Activated CD8-positive, alpha-beta memory T cell treated with anti-CD3 and anti-CD28 coated beads, Interleukin-2, amount 50 U/mL, for 1 hour (primary cell): ENCODE results near the gene FAM209A.
"Not testable (repeated sequence)": the region's sequence is repeated elsewhere in the genome, so short reads cannot be mapped to it uniquely, and the experiment has no call there.

Source experiments
- DNase-seq: peaks from one replicate; pipeline ENCODE4 v3.0.0-alpha.2; 2020; ENCODE audit errors: extremely low read depth

The FAM209A gene

GRCh38 chr20:56540415-56540814, 15.9 kb downstream of the FAM209A start:
- DNase-seq = no peak

- DNase-seq = no peak
These were observed 18.0 kb downstream of the FAM209A start for GRCh38 chr20:56542489-56543030.

- no peak for DNase-seq
These were observed 27.0 kb downstream of the FAM209A start for GRCh38 chr20:56551571-56551970.

- DNase-seq = no peak
These were observed 28.5 kb downstream of the FAM209A start for GRCh38 chr20:56552911-56553629.

- no peak for DNase-seq
These were observed 30.3 kb downstream of the FAM209A start for GRCh38 chr20:56554869-56555268.

- no peak for DNase-seq
These were observed 34.4 kb downstream of the FAM209A start for GRCh38 chr20:56558968-56559367.

- DNase-seq = not testable (repeated sequence)
These were observed 40.0 kb downstream of the FAM209A start for GRCh38 chr20:56564526-56564925.

GRCh38 chr20:56565511-56565910, 41.0 kb downstream of the FAM209A start:
- DNase-seq = no peak

- no peak for DNase-seq
These were observed 42.1 kb downstream of the FAM209A start for GRCh38 chr20:56566621-56567020.

GRCh38 chr20:56570832-56571231, 46.3 kb downstream of the FAM209A start:
- DNase-seq = no peak

- no peak for DNase-seq
These were observed 47.6 kb downstream of the FAM209A start for GRCh38 chr20:56572172-56572571.

- no peak for DNase-seq
These were observed 49.4 kb downstream of the FAM209A start for GRCh38 chr20:56573986-56574385.

GRCh38 chr20:56574531-56575142, 50.1 kb downstream of the FAM209A start:
- no peak for DNase-seq

- no peak for DNase-seq
These were observed 50.6 kb downstream of the FAM209A start for GRCh38 chr20:56575157-56575556.
